GM21381 (cell line): ENCODE results near the gene NRGN.
A peak's percentile ranks its signal among the peaks of the same experiment; 100 is the strongest.

ENCODE experiments used
- ATAC-seq: cut with Tn5 transposase; IDR thresholded peaks from one replicate; pipeline ENCODE4 v1.9.1; 2021; ENCODE audit warnings: mild to moderate bottlenecking, moderate library complexity; ENCODE audit not compliant: unreplicated experiment

Gene NRGN

GRCh38 chr11:124738713-124739478, 846 bp upstream of the NRGN start:
- no peak for ATAC-seq

DNA sequence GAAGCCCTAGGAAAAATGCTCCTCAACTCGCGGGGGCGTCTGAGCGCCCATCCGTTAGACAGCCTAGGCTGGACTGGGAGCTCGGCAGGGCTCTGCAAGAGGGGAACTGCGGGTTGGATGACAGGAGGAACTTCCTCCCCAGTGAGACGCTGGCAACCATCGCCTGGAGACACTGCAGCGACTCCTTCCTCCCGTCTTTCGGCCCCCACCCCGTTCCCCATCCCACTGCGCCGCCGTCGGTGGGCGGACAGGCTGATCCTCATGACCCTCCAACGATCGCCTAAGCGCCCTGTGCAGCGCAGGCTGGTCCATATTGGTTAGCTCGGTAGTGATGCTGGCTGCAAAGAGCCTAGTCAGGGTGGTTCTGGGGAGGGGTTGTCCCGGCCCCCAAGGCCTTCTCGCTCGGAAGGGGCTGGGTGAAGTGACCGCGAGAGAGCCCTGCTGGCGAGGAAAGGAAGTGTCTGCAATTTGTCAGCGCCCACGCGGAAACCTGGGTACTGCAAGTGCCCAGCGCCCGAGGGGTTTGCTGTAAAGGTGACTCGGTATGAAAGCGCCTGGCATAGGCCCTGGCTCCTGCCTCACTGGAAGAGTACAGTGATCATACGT, 638 bp downstream of the NRGN start:
- peak; percentile 38 for ATAC-seq

DNA sequence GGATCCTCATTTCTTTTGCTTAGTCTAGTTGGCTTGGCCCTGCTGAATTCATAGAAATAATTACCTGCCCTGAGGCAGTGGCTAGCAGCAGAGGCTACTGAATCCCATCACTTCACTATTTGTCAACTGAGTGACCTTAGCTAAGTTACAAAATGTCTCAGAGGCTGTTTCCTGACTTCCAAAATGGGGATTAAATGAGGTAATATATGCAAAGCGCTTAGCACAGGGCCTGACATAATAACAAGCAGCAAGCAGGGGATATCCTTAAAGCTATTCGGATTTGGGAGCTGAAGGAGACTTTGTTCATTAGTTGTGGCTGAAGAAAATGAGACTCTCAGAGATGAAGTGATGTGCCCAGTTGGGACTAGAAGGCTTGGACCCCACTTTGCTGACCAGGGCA, 2.8 kb downstream of the NRGN start:
- no peak for ATAC-seq

DNA sequence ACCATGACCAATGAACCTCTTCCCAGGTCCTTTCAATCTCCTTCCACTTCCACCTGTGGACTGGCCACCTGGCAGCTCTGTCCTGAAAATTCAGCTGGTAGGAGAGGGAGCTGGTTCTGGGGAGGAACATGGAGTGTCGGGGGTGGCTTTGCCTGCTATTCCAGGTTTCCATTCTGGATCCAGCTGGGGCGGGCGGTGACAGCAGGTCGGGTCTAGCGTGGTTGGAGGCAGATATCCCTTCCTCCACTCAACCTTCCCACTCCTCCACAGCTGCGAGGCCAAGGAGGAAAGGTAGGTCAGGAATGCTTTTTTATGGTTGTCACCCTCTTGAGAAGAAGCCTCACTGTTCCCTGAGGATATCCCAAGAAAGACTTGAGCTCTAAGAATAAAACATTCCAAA, 3.3 kb downstream of the NRGN start:
- ATAC-seq: no peak

- no peak for ATAC-seq
Measured at GRCh38 chr11:124745270-124745834, 5.6 kb downstream of the NRGN start.

DNA sequence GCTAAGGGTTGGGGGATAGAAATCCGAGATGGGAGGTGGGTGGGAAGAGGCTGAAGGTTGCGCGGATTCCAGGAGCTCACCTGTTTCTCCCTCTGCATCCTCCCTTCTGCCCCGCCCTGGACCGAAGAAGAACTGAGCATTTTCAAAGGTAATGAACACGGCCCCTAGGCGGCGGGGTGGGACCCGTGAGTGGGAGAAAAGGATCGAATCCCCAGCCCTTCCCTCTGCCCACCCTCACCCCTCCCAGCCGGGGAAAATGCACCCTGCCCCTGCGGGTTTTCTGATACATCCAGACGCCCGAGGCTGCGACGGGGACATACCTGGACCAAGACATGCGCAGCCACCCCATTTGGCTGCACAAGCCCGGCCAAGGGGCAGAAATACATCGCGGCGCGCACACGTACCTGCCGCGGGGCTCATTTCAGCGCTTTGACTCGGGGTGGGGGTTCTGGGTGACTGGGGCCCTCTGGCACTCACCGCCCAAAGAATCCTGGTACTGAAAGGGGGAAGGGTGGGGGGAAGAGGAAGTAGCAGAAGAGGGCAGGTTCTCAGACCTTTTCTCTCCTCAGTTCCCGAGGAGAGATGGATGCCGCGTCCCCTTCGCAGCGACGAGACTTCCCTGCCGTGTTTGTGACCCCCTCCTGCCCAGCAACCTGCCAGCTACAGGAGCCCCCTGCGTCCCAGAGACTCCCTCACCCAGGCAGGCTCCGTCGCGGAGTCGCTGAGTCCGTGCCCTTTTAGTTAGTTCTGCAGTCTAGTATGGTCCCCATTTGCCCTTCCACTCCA, 6.3 kb downstream of the NRGN start:
- peak; percentile 17 for ATAC-seq

DNA sequence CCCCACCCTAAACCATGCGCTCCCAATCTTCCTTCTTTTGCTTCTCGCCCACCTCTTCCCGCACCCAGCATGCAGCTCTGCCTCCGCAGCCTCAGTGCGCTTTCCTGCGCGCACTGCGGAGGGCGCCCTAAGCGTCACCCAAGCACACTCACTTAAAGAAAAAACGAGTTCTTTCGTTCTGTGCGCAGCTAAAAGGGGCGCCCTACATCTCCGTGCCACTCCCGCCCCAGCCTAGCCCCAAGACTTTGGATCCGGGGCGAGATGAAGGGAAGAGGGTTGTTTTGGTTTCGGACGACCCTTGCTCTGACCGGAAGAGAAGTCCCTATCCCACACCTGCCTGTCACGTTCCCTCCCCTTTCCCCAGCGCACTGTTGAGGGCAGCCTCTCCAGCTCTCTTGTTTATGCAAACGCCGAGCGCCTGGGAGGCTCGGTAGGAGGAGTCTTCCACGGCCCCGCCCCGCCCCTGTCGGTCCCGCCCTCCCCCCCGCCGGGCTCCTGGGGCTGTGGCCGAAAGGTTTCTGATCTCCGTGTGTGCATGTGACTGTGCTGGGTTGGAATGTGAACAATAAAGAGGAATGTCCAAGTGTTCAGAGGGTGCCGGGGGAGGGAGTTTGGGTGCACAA, 7.0 kb downstream of the NRGN start:
- peak; percentile 92 for ATAC-seq

- no peak for ATAC-seq
Measured at GRCh38 chr11:124747406-124748099, 7.8 kb downstream of the NRGN start.

DNA sequence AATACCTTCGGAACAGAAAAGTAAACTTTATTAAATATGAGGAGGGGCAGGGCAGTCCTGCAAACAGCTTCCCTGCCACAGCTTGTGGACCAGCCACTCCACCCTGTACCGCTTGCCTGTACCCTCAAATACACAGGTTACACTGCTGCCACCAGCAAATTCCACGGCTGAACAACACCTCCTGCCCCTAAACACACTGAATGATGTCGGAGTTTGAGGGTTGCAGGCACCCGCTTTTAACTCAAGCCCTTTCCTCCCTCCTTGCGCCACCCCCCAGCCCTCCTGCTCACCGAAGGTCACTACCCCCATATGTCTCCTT, 8.3 kb downstream of the NRGN start:
- no peak for ATAC-seq

DNA sequence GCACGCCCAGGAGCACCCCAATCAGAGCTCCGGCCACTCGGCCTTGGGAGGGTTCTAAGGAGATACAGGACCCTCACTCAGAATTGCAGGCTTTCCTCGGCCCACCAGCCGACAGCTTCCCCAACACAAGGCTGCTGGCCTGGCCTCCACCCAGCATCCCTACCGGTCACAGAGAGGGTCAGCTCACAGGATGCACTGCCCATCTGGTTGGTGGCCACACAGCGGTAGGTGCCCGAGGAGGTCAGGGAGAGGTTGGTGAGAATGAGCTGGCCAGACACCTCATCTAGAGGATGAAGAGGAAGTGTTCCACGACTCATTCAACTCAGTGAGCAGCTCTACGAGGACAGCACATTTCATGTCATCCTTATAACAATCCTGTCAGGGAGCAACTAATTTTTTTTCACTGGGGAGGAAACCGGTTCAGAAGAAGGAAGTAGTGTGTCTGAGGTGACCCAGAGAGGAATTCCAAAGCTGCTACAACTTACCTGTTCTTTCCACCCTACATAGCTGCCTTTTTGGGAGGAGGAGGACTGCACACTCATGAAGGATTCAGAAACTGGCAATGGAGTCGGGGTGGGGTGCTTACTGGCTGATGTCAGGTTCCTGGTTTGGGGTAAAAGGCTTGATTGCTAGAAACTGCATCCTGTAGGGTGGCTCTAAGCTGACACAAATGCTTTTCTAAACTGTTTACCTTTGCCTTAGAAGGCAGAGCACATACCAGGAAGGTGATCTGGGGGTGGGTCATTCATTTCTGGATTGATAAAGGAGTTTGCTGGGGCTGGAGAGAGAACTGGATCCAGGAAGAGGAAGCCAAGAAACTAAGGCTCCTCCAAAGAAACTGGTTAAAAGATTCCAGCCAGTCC, 9.0 kb downstream of the NRGN start:
- no peak for ATAC-seq

- no peak for ATAC-seq
Measured at GRCh38 chr11:124749912-124750311, 10.2 kb downstream of the NRGN start.

DNA sequence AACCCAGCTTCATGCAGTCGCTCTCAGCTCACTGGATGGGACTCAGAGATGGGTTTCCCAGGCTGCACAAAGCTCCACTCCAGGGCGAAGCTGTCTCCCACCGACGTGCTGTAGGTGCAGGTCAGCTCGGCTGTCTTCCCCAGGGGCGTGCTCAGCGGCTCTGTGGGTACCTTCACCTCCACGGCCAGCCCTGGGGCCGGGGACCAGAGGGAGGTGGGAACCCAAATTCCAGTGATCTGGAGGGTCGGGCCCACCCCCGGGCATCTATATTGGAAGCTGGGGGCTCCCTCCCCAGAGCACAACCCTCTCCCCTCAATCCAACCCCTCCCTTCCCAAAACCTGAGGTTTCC, 11.6 kb downstream of the NRGN start:
- no peak for ATAC-seq

DNA sequence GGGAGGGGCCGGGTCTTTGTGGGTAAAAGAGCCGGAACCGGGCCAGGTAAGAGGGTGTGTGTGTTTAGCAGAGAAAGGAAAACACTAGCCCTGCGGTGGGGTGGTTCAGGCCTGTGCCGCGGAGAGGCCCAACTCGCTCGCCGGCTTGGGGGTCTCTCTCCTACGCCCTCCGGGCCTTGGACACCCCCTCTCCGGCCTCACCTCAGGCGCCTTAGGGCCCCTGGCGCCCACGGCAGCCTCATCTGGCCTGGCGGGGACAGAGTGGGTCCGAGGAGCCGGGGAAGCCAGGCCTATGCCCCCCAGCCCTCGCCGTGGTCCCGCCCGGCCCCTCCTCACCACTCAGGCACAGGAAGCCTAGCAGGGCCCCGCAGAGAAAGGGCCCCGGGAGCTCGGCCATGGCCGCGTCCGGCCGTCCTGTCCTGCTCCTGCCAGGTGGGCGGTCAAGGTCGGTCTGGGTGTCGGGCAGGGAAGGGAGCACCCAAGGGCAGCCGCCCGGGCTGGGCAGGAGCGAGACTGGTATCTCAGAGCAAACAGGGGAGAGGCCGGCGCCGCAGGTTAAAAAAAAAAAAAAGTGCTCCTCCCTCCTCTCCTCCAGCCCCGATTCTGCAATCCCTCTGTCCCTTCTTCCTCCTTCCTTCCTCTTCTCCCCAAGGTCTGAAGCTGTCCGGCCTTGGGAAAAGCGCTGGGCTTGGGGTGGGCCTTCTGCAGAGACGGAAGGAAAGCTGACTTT, 12.2 kb downstream of the NRGN start, which contains the start of gene VSIG2:
TSS of gene VSIG2 (minus strand) at position 515 of the 730 bp plus-strand sequence. CDS start at position 397, 118 bp downstream.
- ATAC-seq: no peak

DNA sequence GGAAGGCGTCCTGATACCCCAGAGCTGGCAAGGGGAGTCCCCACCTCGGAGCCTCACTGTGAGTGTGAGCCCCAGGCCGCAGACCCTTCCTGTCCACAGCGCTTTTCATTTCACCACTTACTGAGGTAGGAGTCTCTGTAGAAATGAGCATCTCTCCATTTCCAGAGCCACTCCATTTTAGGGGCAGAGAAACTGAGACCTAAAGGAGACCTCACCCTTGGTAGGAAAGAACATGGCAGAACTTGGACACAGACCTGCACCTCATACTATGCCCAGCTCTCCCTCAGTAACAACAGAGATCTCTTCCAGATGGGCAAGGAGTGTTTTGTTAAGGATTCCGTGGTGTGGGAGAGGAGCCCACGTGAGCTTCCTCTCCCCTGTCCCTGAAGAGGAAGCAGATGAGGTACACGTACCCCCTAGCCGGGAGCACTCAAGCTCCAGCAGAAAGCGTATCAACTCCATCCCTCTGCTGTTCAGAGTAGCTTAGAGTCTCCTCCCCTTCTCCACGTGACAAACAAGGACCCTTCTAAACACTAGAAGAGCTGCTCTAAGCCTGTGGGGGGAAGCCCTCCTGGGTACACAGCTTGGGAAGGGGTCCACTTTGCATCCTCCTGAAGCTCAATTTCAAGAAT, 12.8 kb downstream of the NRGN start:
- no peak for ATAC-seq

- no peak for ATAC-seq
Measured at GRCh38 chr11:124753205-124753604, 13.5 kb downstream of the NRGN start.

DNA sequence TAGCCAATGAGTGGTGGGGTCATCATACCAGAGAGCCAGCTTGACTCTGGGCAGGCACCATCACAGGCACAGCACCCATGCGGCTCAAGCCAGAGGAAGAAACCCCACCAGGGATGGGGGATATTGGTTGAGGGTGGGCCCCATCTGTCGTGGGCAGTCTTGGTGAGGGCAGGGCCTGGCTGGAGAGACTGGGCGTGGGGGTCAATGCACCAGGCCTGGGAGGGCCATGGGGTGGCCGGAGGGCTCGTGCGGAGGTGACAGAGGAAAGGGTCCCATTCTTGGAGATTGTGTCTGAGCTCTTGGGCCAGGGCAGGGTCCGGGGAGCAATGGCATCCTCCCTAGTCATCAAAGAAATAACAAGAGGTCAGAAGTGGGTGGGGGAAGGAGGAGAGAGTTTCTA, 13.9 kb downstream of the NRGN start:
- no peak for ATAC-seq

DNA sequence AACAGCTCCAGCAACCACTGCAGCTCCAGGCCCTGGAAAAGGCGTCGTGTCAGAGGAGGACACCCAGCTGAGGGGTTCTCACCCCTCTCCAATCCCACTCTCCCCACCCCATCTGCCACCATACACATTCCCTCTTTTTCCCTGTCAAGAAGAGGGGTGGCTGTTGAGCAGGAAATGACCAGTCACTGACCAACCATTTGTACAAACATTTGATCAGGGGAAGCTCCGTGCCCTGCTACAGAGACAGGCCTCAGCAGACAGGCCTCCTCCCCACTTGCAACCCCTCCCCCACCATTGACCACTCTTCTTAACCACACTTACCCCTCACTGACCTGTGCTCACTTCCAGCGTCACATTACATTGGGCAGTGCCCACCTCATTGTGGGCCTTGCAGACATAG, 14.6 kb downstream of the NRGN start:
- no peak for ATAC-seq

DNA sequence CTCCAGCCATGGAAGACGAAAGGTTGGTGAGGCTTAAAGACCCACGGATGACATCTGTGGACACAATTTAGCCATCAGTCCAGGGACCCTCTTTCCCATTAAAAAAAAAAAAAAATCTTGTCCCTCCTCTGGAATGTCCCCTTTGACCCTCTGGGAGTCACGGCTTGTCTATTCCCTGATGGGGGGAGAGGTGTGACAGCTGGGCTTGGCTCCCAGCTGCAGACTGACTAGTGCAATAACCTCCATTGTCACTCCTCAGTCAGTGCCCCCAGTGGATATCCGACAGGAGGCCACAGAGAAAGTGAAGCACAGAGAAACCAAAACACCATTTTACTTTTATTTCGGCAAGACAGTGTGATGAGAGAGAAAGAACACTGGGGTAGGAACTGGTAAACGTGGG, 15.0 kb downstream of the NRGN start:
- no peak for ATAC-seq
